HG03025 (cell line): Measurements from ENCODE around the gene LRRC3C.
A peak's percentile ranks its signal among the peaks of the same experiment; 100 is the strongest.

ENCODE experiments used
- ATAC-seq: cut with Tn5 transposase; IDR thresholded peaks from one replicate; pipeline ENCODE4 v1.9.1; 2021; ENCODE audit warnings: mild to moderate bottlenecking, moderate library complexity; ENCODE audit not compliant: unreplicated experiment, low FRiP score

Gene LRRC3C

GRCh38 chr17:39923836-39924690 lies 3.5 kb upstream of the LRRC3C start:
- ATAC-seq = no peak

- no peak for ATAC-seq
Observed at GRCh38 chr17:39924691-39925055, 2.9 kb upstream of the LRRC3C start.

GRCh38 chr17:39925282-39926134 lies 2.0 kb upstream of the LRRC3C start:
- no peak for ATAC-seq

GRCh38 chr17:39926135-39926587 lies 1.4 kb upstream of the LRRC3C start:
- ATAC-seq = no peak

- ATAC-seq = peak; percentile 21
Observed at GRCh38 chr17:39926588-39927100, 888 bp upstream of the LRRC3C start.

- ATAC-seq = peak; percentile 12
Observed at GRCh38 chr17:39927929-39928857, 661 bp downstream of the LRRC3C start.

- no peak for ATAC-seq
Observed at GRCh38 chr17:39928858-39929645, 1.5 kb downstream of the LRRC3C start.

GRCh38 chr17:39929646-39930407 lies 2.3 kb downstream of the LRRC3C start:
- no peak for ATAC-seq

GRCh38 chr17:39933912-39934311 lies 6.4 kb downstream of the LRRC3C start:
- no peak for ATAC-seq

GRCh38 chr17:39934324-39934723 lies 6.8 kb downstream of the LRRC3C start:
- no peak for ATAC-seq

GRCh38 chr17:39935909-39936308 lies 8.4 kb downstream of the LRRC3C start:
- no peak for ATAC-seq

- ATAC-seq = no peak
Observed at GRCh38 chr17:39937447-39937846, 9.9 kb downstream of the LRRC3C start.

- no peak for ATAC-seq
Observed at GRCh38 chr17:39938140-39938869, 10.8 kb downstream of the LRRC3C start.

GRCh38 chr17:39939106-39939505 lies 11.6 kb downstream of the LRRC3C start:
- ATAC-seq = no peak

- ATAC-seq = no peak
Observed at GRCh38 chr17:39939588-39940419, 12.3 kb downstream of the LRRC3C start.

- no peak for ATAC-seq
Observed at GRCh38 chr17:39943702-39944392, 16.3 kb downstream of the LRRC3C start.

- ATAC-seq = no peak
Observed at GRCh38 chr17:39944393-39944711, 16.8 kb downstream of the LRRC3C start.
